HEK293 (cell line): ENCODE data around the gene ZNF512.

ENCODE experiments used
- GLI2 ChIP-seq: fragments of 450-650 bp; formaldehyde crosslinking; IDR thresholded peaks from 2 replicates; pipeline ENCODE4; 2017; ENCODE audit warnings: missing biosample characterization, missing genetic modification characterization, low read depth, borderline replicate concordance
- KLF10 ChIP-seq: fragments of 450-650 bp; IDR thresholded peaks from 2 replicates; pipeline ENCODE4 v1.5.1; 2018; ENCODE audit warnings: missing biosample characterization, mild to moderate bottlenecking, missing genetic modification characterization
- KLF7 ChIP-seq: fragments of 450-650 bp; formaldehyde crosslinking; IDR thresholded peaks from 2 replicates; pipeline ENCODE4 v1.5.1; 2016; ENCODE audit warnings: missing biosample characterization, missing genetic modification characterization, borderline replicate concordance
- MEIS1 ChIP-seq: sonication (generic); formaldehyde crosslinking; IDR thresholded peaks from 2 replicates; pipeline ENCODE4 v1.8.1; 2022; ENCODE audit warnings: missing genetic modification reagents, mild to moderate bottlenecking, borderline replicate concordance
- OSR2 ChIP-seq: fragments of 450-650 bp; formaldehyde crosslinking; IDR thresholded peaks from 2 replicates; pipeline ENCODE4 v1.5.1; 2016; ENCODE audit warnings: missing biosample characterization, missing genetic modification characterization
- SCRT2 ChIP-seq: fragments of 450-650 bp; formaldehyde crosslinking; IDR thresholded peaks from 2 replicates; pipeline ENCODE4 v1.5.1; 2016; ENCODE audit warnings: missing biosample characterization, missing genetic modification characterization
- SP3 ChIP-seq: fragments of 450-650 bp; formaldehyde crosslinking; IDR thresholded peaks from 2 replicates; pipeline ENCODE4 v1.5.1; 2016; ENCODE audit warnings: missing biosample characterization, missing genetic modification characterization
- YY1 ChIP-seq: fragments of 450-650 bp; formaldehyde crosslinking; IDR thresholded peaks from 2 replicates; pipeline ENCODE4 v1.5.1; 2018; ENCODE audit warnings: missing biosample characterization, missing genetic modification characterization
- YY2 ChIP-seq: fragments of 450-650 bp; formaldehyde crosslinking; IDR thresholded peaks from 2 replicates; pipeline ENCODE4 v1.5.1; 2016; ENCODE audit warnings: missing biosample characterization, missing genetic modification characterization
- ZBTB1 ChIP-seq: fragments of 450-650 bp; formaldehyde crosslinking; IDR thresholded peaks from 2 replicates; pipeline ENCODE4 v1.5.1; 2016; ENCODE audit warnings: missing biosample characterization, missing genetic modification characterization
- ZBTB7A ChIP-seq: fragments of 450-650 bp; formaldehyde crosslinking; IDR thresholded peaks from 2 replicates; pipeline ENCODE4 v1.5.1; 2016; ENCODE audit warnings: low read depth, missing biosample characterization, missing genetic modification characterization
- ZFHX2 ChIP-seq: fragments of 450-650 bp; formaldehyde crosslinking; conservative IDR thresholded peaks from 2 replicates; pipeline ENCODE4 v1.5.1; 2016; ENCODE audit warnings: missing biosample characterization, missing genetic modification characterization
- ZFP41 ChIP-seq: fragments of 450-650 bp; formaldehyde crosslinking; IDR thresholded peaks from 2 replicates; pipeline ENCODE4 v1.5.1; 2016; ENCODE audit warnings: missing biosample characterization, missing genetic modification characterization, borderline replicate concordance
- ZIC2 ChIP-seq: fragments of 450-650 bp; formaldehyde crosslinking; IDR thresholded peaks from 2 replicates; pipeline ENCODE4 v1.5.1; 2016; ENCODE audit warnings: missing biosample characterization, missing genetic modification characterization
- ZNF140 ChIP-seq: fragments of 450-650 bp; formaldehyde crosslinking; IDR thresholded peaks from 2 replicates; pipeline ENCODE4 v1.5.1; 2016; ENCODE audit warnings: missing biosample characterization, missing genetic modification characterization
- ZNF184 ChIP-seq: fragments of 450-650 bp; IDR thresholded peaks from 2 replicates; pipeline ENCODE4 v1.5.1; 2018; ENCODE audit warnings: missing biosample characterization, mild to moderate bottlenecking, missing genetic modification characterization
- ZNF2 ChIP-seq: fragments of 450-650 bp; formaldehyde crosslinking; IDR thresholded peaks from 2 replicates; pipeline ENCODE4 v1.5.1; 2016; ENCODE audit warnings: missing biosample characterization, missing genetic modification characterization
- ZNF239 ChIP-seq: fragments of 450-650 bp; formaldehyde crosslinking; IDR thresholded peaks from 2 replicates; pipeline ENCODE4 v1.5.1; 2016; ENCODE audit warnings: missing biosample characterization, missing genetic modification characterization
- ZNF354C ChIP-seq: fragments of 450-650 bp; formaldehyde crosslinking; IDR thresholded peaks from 2 replicates; pipeline ENCODE4 v1.5.1; 2016; ENCODE audit warnings: missing biosample characterization, missing genetic modification characterization, low read depth, borderline replicate concordance
- ZNF555 ChIP-seq: fragments of 450-650 bp; formaldehyde crosslinking; conservative IDR thresholded peaks from 2 replicates; pipeline ENCODE4 v1.5.1; 2017; ENCODE audit warnings: missing biosample characterization, mild to moderate bottlenecking, missing genetic modification characterization, inconsistent platforms
- ZNF571 ChIP-seq: fragments of 450-650 bp; formaldehyde crosslinking; IDR thresholded peaks from 2 replicates; pipeline ENCODE4 v1.5.0; 2017; ENCODE audit warnings: missing biosample characterization, missing genetic modification characterization
- ZNF610 ChIP-seq: fragments of 450-650 bp; formaldehyde crosslinking; IDR thresholded peaks from 2 replicates; pipeline ENCODE4 v1.5.1; 2016; ENCODE audit warnings: missing biosample characterization, missing genetic modification characterization, borderline replicate concordance
- ZNF660 ChIP-seq: fragments of 450-650 bp; IDR thresholded peaks from 2 replicates; pipeline ENCODE4 v1.5.1; 2018; ENCODE audit warnings: missing biosample characterization, mild to moderate bottlenecking, missing genetic modification characterization
- ZNF768 ChIP-seq: fragments of 450-650 bp; formaldehyde crosslinking; IDR thresholded peaks from 2 replicates; pipeline ENCODE4 v1.5.1; 2018; ENCODE audit warnings: missing biosample characterization, mild to moderate bottlenecking, missing genetic modification characterization
- TF ChIP-seq, protein P1 (sequence below): fragments of 450-650 bp; formaldehyde crosslinking; IDR thresholded peaks from 2 replicates; pipeline ENCODE4 v1.5.1; 2017; ENCODE audit warnings: missing biosample characterization, missing genetic modification characterization
- TF ChIP-seq, protein P2 (sequence below): IDR thresholded peaks from 2 replicates; pipeline ENCODE4 v1.6.1; 2011; ENCODE audit warnings: mild to moderate bottlenecking, low read depth, low read length, borderline replicate concordance
- TF ChIP-seq, protein P3 (sequence below): fragments of 450-650 bp; formaldehyde crosslinking; IDR thresholded peaks from 2 replicates; pipeline ENCODE4 v1.5.1; 2016; ENCODE audit warnings: missing biosample characterization, missing genetic modification characterization
- TF ChIP-seq, protein P4 (sequence below): fragments of 450-650 bp; formaldehyde crosslinking; IDR thresholded peaks from 2 replicates; pipeline ENCODE4 v1.5.1; 2017; ENCODE audit warnings: missing biosample characterization, missing genetic modification characterization
- TF ChIP-seq, protein P5 (sequence below): fragments of 450-650 bp; formaldehyde crosslinking; IDR thresholded peaks from 2 replicates; pipeline ENCODE4 v1.5.1; 2016; ENCODE audit warnings: missing biosample characterization, missing genetic modification characterization, borderline replicate concordance
- TF ChIP-seq, protein P6 (sequence below): fragments of 450-650 bp; IDR thresholded peaks from 2 replicates; pipeline ENCODE4 v1.5.1; 2018; ENCODE audit warnings: missing biosample characterization, mild to moderate bottlenecking, missing genetic modification characterization

The ZNF512 gene

DNA sequence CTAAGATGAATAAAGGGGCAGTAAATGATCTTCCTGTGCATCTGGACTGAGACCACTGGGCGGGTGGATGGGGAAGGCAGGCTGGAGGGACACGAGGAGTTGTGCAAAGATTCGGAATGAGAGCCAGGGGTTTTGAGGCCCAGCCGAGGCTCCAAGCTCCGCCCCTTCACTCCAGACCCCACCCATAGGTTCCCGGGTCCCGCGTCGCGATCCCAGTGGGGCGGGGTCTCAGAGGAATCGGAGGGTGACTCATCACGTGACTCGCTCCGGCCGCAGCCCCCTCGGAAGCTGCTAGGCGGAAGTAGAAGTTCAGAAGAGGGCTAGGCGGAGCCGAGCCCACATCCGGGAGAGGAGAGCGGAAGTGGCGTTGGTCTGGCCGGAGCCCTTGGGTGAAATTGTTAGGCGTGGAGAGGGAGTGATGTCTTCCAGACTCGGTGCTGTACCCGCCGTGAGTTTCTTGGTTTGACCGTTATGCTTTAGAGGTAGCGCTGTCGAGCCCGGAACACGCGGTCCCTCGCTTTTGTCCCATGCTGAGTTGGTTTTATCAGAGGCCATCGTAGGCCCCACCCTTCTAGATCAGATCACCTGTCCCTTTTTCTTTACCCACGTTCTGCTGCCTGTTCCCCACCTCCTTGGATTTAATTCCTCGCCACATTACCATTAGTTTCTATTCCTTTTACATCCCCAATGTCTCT is at the start of gene ZNF512 (continued):
- TF ChIP-seq, protein P1, sequence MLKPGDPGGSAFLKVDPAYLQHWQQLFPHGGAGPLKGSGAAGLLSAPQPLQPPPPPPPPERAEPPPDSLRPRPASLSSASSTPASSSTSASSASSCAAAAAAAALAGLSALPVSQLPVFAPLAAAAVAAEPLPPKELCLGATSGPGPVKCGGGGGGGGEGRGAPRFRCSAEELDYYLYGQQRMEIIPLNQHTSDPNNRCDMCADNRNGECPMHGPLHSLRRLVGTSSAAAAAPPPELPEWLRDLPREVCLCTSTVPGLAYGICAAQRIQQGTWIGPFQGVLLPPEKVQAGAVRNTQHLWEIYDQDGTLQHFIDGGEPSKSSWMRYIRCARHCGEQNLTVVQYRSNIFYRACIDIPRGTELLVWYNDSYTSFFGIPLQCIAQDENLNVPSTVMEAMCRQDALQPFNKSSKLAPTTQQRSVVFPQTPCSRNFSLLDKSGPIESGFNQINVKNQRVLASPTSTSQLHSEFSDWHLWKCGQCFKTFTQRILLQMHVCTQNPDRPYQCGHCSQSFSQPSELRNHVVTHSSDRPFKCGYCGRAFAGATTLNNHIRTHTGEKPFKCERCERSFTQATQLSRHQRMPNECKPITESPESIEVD (tag by site-specific recombination), result no peak
- no peak for TF ChIP-seq OSR2
- TF ChIP-seq ZNF354C (tag by site-specific recombination), result no peak
- peak; percentile 82 for TF ChIP-seq SP3
- TF ChIP-seq ZNF610 (tag by site-specific recombination), result no peak
- TF ChIP-seq GLI2 (tag by site-specific recombination), result no peak
- TF ChIP-seq ZNF571 (tag by site-specific recombination), result no peak
- no peak for TF ChIP-seq ZNF768
- TF ChIP-seq ZIC2 (tag by site-specific recombination), result no peak
- TF ChIP-seq ZFHX2 (tag by site-specific recombination), result no peak
- TF ChIP-seq ZBTB7A (tag by site-specific recombination), result no peak
- no peak for TF ChIP-seq ZNF184 (tag by site-specific recombination)
- no peak for TF ChIP-seq ZNF555 (tag by site-specific recombination)
- TF ChIP-seq, protein P2, sequence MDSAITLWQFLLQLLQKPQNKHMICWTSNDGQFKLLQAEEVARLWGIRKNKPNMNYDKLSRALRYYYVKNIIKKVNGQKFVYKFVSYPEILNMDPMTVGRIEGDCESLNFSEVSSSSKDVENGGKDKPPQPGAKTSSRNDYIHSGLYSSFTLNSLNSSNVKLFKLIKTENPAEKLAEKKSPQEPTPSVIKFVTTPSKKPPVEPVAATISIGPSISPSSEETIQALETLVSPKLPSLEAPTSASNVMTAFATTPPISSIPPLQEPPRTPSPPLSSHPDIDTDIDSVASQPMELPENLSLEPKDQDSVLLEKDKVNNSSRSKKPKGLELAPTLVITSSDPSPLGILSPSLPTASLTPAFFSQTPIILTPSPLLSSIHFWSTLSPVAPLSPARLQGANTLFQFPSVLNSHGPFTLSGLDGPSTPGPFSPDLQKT, result no peak
- TF ChIP-seq YY1 (tag by site-specific recombination), result no peak
- TF ChIP-seq ZBTB1 (tag by site-specific recombination), result no peak
- no peak for TF ChIP-seq ZFP41 (tag by site-specific recombination)
- no peak for TF ChIP-seq ZNF660 (tag by site-specific recombination)
- TF ChIP-seq ZNF239 (tag by site-specific recombination), result no peak
- TF ChIP-seq ZNF140 (tag by site-specific recombination), result no peak
- TF ChIP-seq, protein P3, sequence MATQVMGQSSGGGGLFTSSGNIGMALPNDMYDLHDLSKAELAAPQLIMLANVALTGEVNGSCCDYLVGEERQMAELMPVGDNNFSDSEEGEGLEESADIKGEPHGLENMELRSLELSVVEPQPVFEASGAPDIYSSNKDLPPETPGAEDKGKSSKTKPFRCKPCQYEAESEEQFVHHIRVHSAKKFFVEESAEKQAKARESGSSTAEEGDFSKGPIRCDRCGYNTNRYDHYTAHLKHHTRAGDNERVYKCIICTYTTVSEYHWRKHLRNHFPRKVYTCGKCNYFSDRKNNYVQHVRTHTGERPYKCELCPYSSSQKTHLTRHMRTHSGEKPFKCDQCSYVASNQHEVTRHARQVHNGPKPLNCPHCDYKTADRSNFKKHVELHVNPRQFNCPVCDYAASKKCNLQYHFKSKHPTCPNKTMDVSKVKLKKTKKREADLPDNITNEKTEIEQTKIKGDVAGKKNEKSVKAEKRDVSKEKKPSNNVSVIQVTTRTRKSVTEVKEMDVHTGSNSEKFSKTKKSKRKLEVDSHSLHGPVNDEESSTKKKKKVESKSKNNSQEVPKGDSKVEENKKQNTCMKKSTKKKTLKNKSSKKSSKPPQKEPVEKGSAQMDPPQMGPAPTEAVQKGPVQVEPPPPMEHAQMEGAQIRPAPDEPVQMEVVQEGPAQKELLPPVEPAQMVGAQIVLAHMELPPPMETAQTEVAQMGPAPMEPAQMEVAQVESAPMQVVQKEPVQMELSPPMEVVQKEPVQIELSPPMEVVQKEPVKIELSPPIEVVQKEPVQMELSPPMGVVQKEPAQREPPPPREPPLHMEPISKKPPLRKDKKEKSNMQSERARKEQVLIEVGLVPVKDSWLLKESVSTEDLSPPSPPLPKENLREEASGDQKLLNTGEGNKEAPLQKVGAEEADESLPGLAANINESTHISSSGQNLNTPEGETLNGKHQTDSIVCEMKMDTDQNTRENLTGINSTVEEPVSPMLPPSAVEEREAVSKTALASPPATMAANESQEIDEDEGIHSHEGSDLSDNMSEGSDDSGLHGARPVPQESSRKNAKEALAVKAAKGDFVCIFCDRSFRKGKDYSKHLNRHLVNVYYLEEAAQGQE (tag by site-specific recombination), result no peak
- TF ChIP-seq ZNF2, result no peak
- TF ChIP-seq YY2 (tag by site-specific recombination), result no peak
- TF ChIP-seq SCRT2, result no peak
- no peak for TF ChIP-seq MEIS1 (CRISPR knock-in tag)
- TF ChIP-seq KLF10 (tag by site-specific recombination), result peak; percentile 52; the same call in 1 of the 2 replicates
- no peak for TF ChIP-seq KLF7 (tag by site-specific recombination)
- TF ChIP-seq, protein P4, sequence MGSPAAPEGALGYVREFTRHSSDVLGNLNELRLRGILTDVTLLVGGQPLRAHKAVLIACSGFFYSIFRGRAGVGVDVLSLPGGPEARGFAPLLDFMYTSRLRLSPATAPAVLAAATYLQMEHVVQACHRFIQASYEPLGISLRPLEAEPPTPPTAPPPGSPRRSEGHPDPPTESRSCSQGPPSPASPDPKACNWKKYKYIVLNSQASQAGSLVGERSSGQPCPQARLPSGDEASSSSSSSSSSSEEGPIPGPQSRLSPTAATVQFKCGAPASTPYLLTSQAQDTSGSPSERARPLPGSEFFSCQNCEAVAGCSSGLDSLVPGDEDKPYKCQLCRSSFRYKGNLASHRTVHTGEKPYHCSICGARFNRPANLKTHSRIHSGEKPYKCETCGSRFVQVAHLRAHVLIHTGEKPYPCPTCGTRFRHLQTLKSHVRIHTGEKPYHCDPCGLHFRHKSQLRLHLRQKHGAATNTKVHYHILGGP (tag by site-specific recombination), result no peak
- TF ChIP-seq, protein P5, sequence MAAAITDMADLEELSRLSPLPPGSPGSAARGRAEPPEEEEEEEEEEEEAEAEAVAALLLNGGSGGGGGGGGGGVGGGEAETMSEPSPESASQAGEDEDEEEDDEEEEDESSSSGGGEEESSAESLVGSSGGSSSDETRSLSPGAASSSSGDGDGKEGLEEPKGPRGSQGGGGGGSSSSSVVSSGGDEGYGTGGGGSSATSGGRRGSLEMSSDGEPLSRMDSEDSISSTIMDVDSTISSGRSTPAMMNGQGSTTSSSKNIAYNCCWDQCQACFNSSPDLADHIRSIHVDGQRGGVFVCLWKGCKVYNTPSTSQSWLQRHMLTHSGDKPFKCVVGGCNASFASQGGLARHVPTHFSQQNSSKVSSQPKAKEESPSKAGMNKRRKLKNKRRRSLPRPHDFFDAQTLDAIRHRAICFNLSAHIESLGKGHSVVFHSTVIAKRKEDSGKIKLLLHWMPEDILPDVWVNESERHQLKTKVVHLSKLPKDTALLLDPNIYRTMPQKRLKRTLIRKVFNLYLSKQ (tag by site-specific recombination), result no peak
- TF ChIP-seq, protein P6, sequence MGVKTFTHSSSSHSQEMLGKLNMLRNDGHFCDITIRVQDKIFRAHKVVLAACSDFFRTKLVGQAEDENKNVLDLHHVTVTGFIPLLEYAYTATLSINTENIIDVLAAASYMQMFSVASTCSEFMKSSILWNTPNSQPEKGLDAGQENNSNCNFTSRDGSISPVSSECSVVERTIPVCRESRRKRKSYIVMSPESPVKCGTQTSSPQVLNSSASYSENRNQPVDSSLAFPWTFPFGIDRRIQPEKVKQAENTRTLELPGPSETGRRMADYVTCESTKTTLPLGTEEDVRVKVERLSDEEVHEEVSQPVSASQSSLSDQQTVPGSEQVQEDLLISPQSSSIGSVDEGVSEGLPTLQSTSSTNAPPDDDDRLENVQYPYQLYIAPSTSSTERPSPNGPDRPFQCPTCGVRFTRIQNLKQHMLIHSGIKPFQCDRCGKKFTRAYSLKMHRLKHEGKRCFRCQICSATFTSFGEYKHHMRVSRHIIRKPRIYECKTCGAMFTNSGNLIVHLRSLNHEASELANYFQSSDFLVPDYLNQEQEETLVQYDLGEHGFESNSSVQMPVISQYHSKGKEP, result no peak
